ENCODE data around the gene PLCH1.

DNA sequence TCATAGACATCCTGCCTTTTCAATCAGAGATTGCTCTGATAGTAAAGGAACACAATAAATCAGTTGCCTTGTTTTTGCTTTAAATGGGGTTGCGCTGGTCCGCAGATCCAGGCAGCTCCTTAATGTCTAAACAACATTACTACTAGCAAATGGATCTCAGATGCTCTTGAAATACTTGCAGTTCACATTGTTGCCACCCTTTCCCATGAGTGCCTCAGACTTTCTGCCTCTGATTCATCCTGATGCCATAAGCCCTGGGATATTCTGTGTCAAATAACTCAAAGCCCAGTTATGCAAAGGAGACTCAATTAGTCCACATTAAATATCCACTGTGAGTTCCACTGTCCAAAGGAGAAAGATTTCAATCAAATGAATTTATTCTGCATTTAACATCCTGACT is 196.7 kb downstream of the PLCH1 start:
- TF ChIP-seq, protein P1, sequence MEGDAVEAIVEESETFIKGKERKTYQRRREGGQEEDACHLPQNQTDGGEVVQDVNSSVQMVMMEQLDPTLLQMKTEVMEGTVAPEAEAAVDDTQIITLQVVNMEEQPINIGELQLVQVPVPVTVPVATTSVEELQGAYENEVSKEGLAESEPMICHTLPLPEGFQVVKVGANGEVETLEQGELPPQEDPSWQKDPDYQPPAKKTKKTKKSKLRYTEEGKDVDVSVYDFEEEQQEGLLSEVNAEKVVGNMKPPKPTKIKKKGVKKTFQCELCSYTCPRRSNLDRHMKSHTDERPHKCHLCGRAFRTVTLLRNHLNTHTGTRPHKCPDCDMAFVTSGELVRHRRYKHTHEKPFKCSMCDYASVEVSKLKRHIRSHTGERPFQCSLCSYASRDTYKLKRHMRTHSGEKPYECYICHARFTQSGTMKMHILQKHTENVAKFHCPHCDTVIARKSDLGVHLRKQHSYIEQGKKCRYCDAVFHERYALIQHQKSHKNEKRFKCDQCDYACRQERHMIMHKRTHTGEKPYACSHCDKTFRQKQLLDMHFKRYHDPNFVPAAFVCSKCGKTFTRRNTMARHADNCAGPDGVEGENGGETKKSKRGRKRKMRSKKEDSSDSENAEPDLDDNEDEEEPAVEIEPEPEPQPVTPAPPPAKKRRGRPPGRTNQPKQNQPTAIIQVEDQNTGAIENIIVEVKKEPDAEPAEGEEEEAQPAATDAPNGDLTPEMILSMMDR (conservative IDR thresholded peaks at IDR 0.05 in 1 of 2, IDR thresholded peaks at IDR 0.05 in 1 of 2; ENCODE audit: low read depth in 1 of 2, low read length in 2 of 2), result no peak
- TF ChIP-seq EZH2 (IDR thresholded peaks at IDR 0.05; ENCODE audit: low read length, missing control alignments), result no peak
